ENCODE results near the gene AVL9.

Gene AVL9

DNA sequence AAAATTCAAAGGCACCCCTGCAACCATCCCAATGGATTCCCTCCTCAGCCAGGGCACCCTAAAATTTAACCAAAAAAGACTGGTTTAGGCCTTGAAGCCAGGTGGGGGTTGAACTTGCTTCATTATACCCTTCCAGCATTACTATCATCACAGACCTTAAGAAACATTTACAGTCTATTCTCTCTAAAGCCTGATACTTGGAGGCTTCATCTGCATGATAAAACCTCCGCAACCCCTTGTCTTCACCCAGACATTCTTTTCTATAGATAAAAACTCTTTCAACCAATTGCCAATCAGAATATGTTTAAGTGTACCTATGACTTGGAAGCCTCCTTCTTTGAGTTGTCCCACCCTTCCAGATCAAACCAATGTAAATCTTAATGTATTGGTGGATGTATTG lies 17.9 kb downstream of the AVL9 start:
- no peak overlapping the region for H3K27ac ChIP-seq (replicated peaks)
- no peak overlapping the region for H3K4me3 ChIP-seq (replicated peaks; ENCODE audit: insufficient read depth, low read length)
- no peak for TF ChIP-seq POLR2AphosphoS5 (IDR thresholded peaks at IDR 0.05; ENCODE audit: low read depth)
- no peak for TF ChIP-seq SPI1 (IDR thresholded peaks at IDR 0.05; ENCODE audit: borderline replicate concordance, low read depth)
- no peak for TF ChIP-seq REST (IDR thresholded peaks at IDR 0.05; ENCODE audit: insufficient replicate concordance, low read depth)
- TF ChIP-seq GABPA (IDR thresholded peaks at IDR 0.05; ENCODE audit: low read depth), result no peak
- TF ChIP-seq, protein P1, sequence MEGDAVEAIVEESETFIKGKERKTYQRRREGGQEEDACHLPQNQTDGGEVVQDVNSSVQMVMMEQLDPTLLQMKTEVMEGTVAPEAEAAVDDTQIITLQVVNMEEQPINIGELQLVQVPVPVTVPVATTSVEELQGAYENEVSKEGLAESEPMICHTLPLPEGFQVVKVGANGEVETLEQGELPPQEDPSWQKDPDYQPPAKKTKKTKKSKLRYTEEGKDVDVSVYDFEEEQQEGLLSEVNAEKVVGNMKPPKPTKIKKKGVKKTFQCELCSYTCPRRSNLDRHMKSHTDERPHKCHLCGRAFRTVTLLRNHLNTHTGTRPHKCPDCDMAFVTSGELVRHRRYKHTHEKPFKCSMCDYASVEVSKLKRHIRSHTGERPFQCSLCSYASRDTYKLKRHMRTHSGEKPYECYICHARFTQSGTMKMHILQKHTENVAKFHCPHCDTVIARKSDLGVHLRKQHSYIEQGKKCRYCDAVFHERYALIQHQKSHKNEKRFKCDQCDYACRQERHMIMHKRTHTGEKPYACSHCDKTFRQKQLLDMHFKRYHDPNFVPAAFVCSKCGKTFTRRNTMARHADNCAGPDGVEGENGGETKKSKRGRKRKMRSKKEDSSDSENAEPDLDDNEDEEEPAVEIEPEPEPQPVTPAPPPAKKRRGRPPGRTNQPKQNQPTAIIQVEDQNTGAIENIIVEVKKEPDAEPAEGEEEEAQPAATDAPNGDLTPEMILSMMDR (IDR thresholded peaks at IDR 0.05; ENCODE audit: insufficient read depth, low read length), result no peak
- no peaks in the 10 kb centered on the region for H3K27me3 ChIP-seq (ENCODE audit: insufficient read depth, poor library complexity, severe bottlenecking)
- DNase-seq (ENCODE audit: low read depth in 1 of 2, low spot score in 1 of 2), result no peak

GRCh38 chr7:32515890-32516550 lies 20.7 kb downstream of the AVL9 start:
- no peak for DNase-seq (ENCODE audit: low read depth in 1 of 2, low spot score in 1 of 2)
- TF ChIP-seq REST (IDR thresholded peaks at IDR 0.05; ENCODE audit: insufficient replicate concordance, low read depth) (no peak), POLR2AphosphoS5 (IDR thresholded peaks at IDR 0.05; ENCODE audit: low read depth) (no peak), SPI1 (IDR thresholded peaks at IDR 0.05; ENCODE audit: borderline replicate concordance, low read depth) (no peak), GABPA (IDR thresholded peaks at IDR 0.05; ENCODE audit: low read depth) (no peak)
- TF ChIP-seq, protein P1 (IDR thresholded peaks at IDR 0.05; ENCODE audit: insufficient read depth, low read length), result no peak
- Histone ChIP-seq H3K4me3 (replicated peaks; ENCODE audit: insufficient read depth, low read length) (no peak overlapping the region), H3K27me3 (ENCODE audit: insufficient read depth, poor library complexity, severe bottlenecking) (no peaks in the 10 kb centered on the region), H3K27ac (replicated peaks) (no peak overlapping the region)

DNA sequence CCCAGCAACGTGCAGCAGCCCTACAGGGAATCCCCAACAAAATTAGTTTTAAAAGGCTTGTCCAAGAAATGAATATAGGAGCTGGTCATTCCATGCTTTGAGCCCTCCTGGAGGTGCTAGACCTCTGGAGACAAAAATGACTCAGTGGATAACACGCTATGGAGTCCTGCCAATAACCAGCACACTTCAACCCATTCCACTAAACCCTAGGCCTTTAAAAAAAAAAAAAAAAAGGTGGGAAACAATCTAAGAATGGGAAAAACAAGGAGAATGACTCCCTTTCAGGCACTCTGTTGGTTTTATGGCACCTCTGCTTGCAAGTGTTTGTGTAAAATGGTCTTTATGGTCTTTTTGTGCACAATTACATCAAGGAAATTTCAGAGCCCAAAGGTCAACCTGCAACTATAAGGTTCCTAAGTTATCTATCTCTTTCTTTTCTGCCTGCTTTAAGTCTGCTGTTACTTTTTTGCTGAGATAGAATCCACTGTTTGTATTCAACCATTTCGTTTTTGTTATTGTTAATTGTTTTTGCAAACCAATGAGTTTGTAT lies 21.3 kb downstream of the AVL9 start:
- no peak overlapping the region for H3K27ac ChIP-seq (replicated peaks)
- TF ChIP-seq POLR2AphosphoS5 (IDR thresholded peaks at IDR 0.05; ENCODE audit: low read depth) (no peak), GABPA (IDR thresholded peaks at IDR 0.05; ENCODE audit: low read depth) (no peak)
- H3K4me3 ChIP-seq (replicated peaks; ENCODE audit: insufficient read depth, low read length), result no peak overlapping the region
- no peaks in the 10 kb centered on the region for H3K27me3 ChIP-seq (ENCODE audit: insufficient read depth, poor library complexity, severe bottlenecking)
- DNase-seq (ENCODE audit: low read depth in 1 of 2, low spot score in 1 of 2), result no peak

GRCh38 chr7:32518534-32519140 lies 23.3 kb downstream of the AVL9 start:
- no peak overlapping the region for H3K27ac ChIP-seq (replicated peaks)
- TF ChIP-seq, protein P1 (IDR thresholded peaks at IDR 0.05; ENCODE audit: insufficient read depth, low read length), result no peak
- no peak for TF ChIP-seq POLR2AphosphoS5 (IDR thresholded peaks at IDR 0.05; ENCODE audit: low read depth)
- no peak overlapping the region for H3K4me3 ChIP-seq (replicated peaks; ENCODE audit: insufficient read depth, low read length)
- no peak for DNase-seq (ENCODE audit: low read depth in 1 of 2, low spot score in 1 of 2)
- no peaks in the 10 kb centered on the region for H3K27me3 ChIP-seq (ENCODE audit: insufficient read depth, poor library complexity, severe bottlenecking)
